AG04450 (cell line): ENCODE results near the gene COL5A2. TPM values are rescaled to one million over a fixed set of nuclear protein-coding genes. Genes with fewer than 3 reads are reported as not detected.

Experiments
- CTCF ChIA-PET: fragments of 300-600, 350-600 bp; formaldehyde crosslinking; extraction: SDS; loops from one replicate; lab custom pipeline; 2022; ENCODE audit warnings: antibody characterized with exemption, inconsistent platforms; lab: Charles Lee
- POLR2A ChIA-PET: fragments of 350-600 bp; formaldehyde crosslinking; extraction: SDS; loops from one replicate; lab custom pipeline; 2021; ENCODE audit warnings: antibody characterized with exemption, inconsistent platforms; lab: Yijun Ruan, JAX
- DNase-seq: peaks from one replicate; pipeline ENCODE4 v3.0.0-alpha.2; 2011; ENCODE audit warnings: low read depth, low spot score
- H3K27ac ChIP-seq: one replicate; pipeline ENCODE4 v1.5.1; 2012; ENCODE audit warnings: low read depth, low read length, control low read depth
- H3K27me3 ChIP-seq: one replicate; pipeline ENCODE4 v1.6.0; 2012; ENCODE audit warnings: low read length; ENCODE audit not compliant: control insufficient read depth, insufficient read depth
- H3K4me3 ChIP-seq: 2 replicates; pipeline ENCODE4 v1.5.1; 2011; ENCODE audit warnings: mild to moderate bottlenecking, low read depth, low read length, control low read depth
- H3K9me3 ChIP-seq: 2 replicates; pipeline ENCODE4 v1.5.1; 2012; ENCODE audit warnings: low read length; ENCODE audit not compliant: control insufficient read depth, insufficient read depth
- CTCF ChIP-seq: IDR thresholded peaks from 2 replicates; pipeline ENCODE4 v1.5.1; 2011; ENCODE audit warnings: low read depth, low read length, control low read depth, inconsistent platforms
- polyA plus RNA-seq: library from polyadenylated mRNA; depleted of rRNA; stranded (reverse); fragments of >200 nt; gene quantifications from 2 replicates; pipeline ENCODE4 v1.2.3, GENCODE V29; 2011

Gene COL5A2
- polyA plus RNA-seq, 1 experiment, result 305 TPM

- Histone ChIP-seq H3K27ac (peak overlapping the region; percentile 81), H3K9me3 (no peaks in the 10 kb centered on the region), H3K27me3 (no peaks in the 10 kb centered on the region), H3K4me3 (peak overlapping the region; percentile 34)
- CTCF ChIA-PET, result interaction anchor here (1.1 to 1.2 kb wide), 2 partner anchors 32 to 116 kb away, joined by 3 to 7 read pairs; no protein-coding TSS in a partner anchor
- peak; percentile 93 for DNase-seq
- TF ChIP-seq CTCF, result no peak
- POLR2A ChIA-PET, result interaction anchor here (0.6 to 1.5 kb wide), 6 partner anchors 9 to 230 kb away, joined by 3 to 14 read pairs (median 4); partner anchors contain the start of gene COL5A2
These were observed 30.9 kb upstream of the COL5A2 start for GRCh38 chr2:189210250-189211087.

GRCh38 chr2:189208254-189208653 lies 28.7 kb upstream of the COL5A2 start:
- Histone ChIP-seq H3K9me3 (no peaks in the 10 kb centered on the region), H3K27ac (no peak overlapping the region), H3K4me3 (no peak overlapping the region), H3K27me3 (no peaks in the 10 kb centered on the region)
- no peak for TF ChIP-seq CTCF
- POLR2A ChIA-PET, result interaction anchor here (1.3 kb wide), 1 partner anchor 29 kb away, joined by 5 read pairs; the partner anchor contains the start of gene COL5A2
- no peak for DNase-seq
- CTCF ChIA-PET, result interaction anchor here (0.7 kb wide), 1 partner anchor 80 kb away, joined by 3 read pairs; no protein-coding TSS in a partner anchor

- Histone ChIP-seq H3K9me3 (no peaks in the 10 kb centered on the region), H3K27me3 (no peaks in the 10 kb centered on the region), H3K4me3 (peak overlapping the region; percentile 3; the same call in 1 of the 2 replicates), H3K27ac (no peak overlapping the region)
- no peak for TF ChIP-seq CTCF
- POLR2A ChIA-PET, result no interaction called here
- CTCF ChIA-PET, result no interaction called here
- DNase-seq, result no peak
These were observed 24.9 kb upstream of the COL5A2 start for GRCh38 chr2:189204322-189204941.

- no peak overlapping the region for H3K4me3 ChIP-seq
- CTCF ChIA-PET, result no interaction called here
These were observed 23.7 kb upstream of the COL5A2 start for GRCh38 chr2:189203177-189203799.

More at GRCh38 chr2:189203177-189203799, 23.7 kb upstream of the COL5A2 start:
- no peak for TF ChIP-seq CTCF
- DNase-seq, result no peak
- no peak overlapping the region for H3K27ac ChIP-seq
- H3K27me3 ChIP-seq, result no peaks in the 10 kb centered on the region
- H3K9me3 ChIP-seq, result no peaks in the 10 kb centered on the region
- POLR2A ChIA-PET, result no interaction called here
